Endothelial cell of umbilical vein (primary cell): ENCODE results near the gene SGPP1. TPM values are rescaled to one million over a fixed set of nuclear protein-coding genes. Genes with fewer than 3 reads are reported as not detected.

Experiments
- BruUV-seq: library from RNA; stranded (reverse); fragments of 400-500 nt; replicated peaks from 2 replicates; lab custom pipeline; 2021; lab: Mats Ljungman, UMichigan
- CTCF ChIA-PET: fragments of 300-600, 350-600 bp; sonication (Branson Sonifier 250); formaldehyde crosslinking; loops from one replicate; lab custom pipeline; 2021; ENCODE audit warnings: antibody characterized with exemption, inconsistent platforms; lab: Charles Lee
- POLR2A ChIA-PET: fragments of 300-600, 350-600 bp; sonication (Branson Sonifier 250); formaldehyde crosslinking; loops from one replicate; lab custom pipeline; 2021; ENCODE audit warnings: antibody characterized with exemption, inconsistent platforms; lab: Charles Lee
- DNase-seq: peaks from one replicate; pipeline ENCODE4 v3.0.0-alpha.2; 2011; ENCODE audit warnings: low read depth, low spot score
- FAIRE-seq: peaks from 2 replicates; lab custom pipeline; 2011; peaks lifted over from hg19 to GRCh38; lab: Jason Lieb, UNC
- H2AFZ ChIP-seq: 2 replicates; pipeline ENCODE4 v1.6.0; 2012; ENCODE audit warnings: low read depth, low read length, control low read depth, inconsistent platforms
- H3K27ac ChIP-seq: 2 replicates; pipeline ENCODE4 v1.5.1; 2011; ENCODE audit warnings: low read depth, mild to moderate bottlenecking, control low read depth, low read length, moderate library complexity; ENCODE audit not compliant: insufficient read depth
- H3K27me3 ChIP-seq, 2 experiments: 2 replicates each; pipeline versions ENCODE4 v1.6.0 to v1.6.1; 2011; ENCODE audit warnings: low read length in 2 of 2, mixed read lengths in 1 of 2; ENCODE audit not compliant: control insufficient read depth in 2 of 2, insufficient read depth in 2 of 2
- H3K36me3 ChIP-seq, 2 experiments: 2 replicates in 1 of 2; 3 replicates in 1 of 2; pipeline ENCODE4 v1.5.1; 2011; ENCODE audit warnings: low read length in 2 of 2, mild to moderate bottlenecking in 1 of 2, moderate library complexity in 1 of 2; ENCODE audit not compliant: control insufficient read depth in 2 of 2, insufficient read depth in 2 of 2; ENCODE audit errors: extremely low read depth in 1 of 2
- H3K4me1 ChIP-seq: 3 replicates; pipeline ENCODE4 v1.5.1; 2011; ENCODE audit warnings: mild to moderate bottlenecking, low read length; ENCODE audit not compliant: control insufficient read depth, insufficient read depth; ENCODE audit errors: extremely low read depth
- H3K4me2 ChIP-seq: 2 replicates; pipeline ENCODE4 v1.6.1; 2011; ENCODE audit warnings: low read length, control low read depth, mixed read lengths; ENCODE audit not compliant: insufficient read depth
- H3K4me3 ChIP-seq, 3 experiments: fragments of 200-600 bp in 1 of 3; sonication (generic), shearing (Covaris generic) in 1 of 3; replicated peaks in 1 of 3; 2 replicates each; pipeline ENCODE4 v1.5.1; 2011 to 2016; ENCODE audit warnings: control low read depth in 3 of 3, low read length in 3 of 3, mild to moderate bottlenecking in 2 of 3, inconsistent platforms in 1 of 3, low read depth in 1 of 3, moderate library complexity in 1 of 3; ENCODE audit not compliant: insufficient read depth in 1 of 3
- H3K79me2 ChIP-seq: 2 replicates; pipeline ENCODE4 v1.6.0; 2012; ENCODE audit warnings: low read length, inconsistent platforms; ENCODE audit not compliant: control insufficient read depth, insufficient read depth
- H3K9ac ChIP-seq: replicated peaks from 2 replicates; pipeline ENCODE3; 2011; ENCODE audit warnings: low read length, control low read depth; ENCODE audit not compliant: insufficient read depth; ENCODE audit errors: extremely low read depth
- H3K9me1 ChIP-seq: replicated peaks from 3 replicates; pipeline ENCODE4 v1.6.0; 2011; ENCODE audit warnings: mild to moderate bottlenecking, low read length; ENCODE audit not compliant: control insufficient read depth, insufficient read depth; ENCODE audit errors: extremely low read depth
- H3K9me3 ChIP-seq: replicated peaks from 2 replicates; pipeline ENCODE4 v1.5.1; 2012; ENCODE audit warnings: low read length, inconsistent platforms; ENCODE audit not compliant: control insufficient read depth, insufficient read depth
- H4K20me1 ChIP-seq: replicated peaks from 2 replicates; pipeline ENCODE3; 2011; ENCODE audit warnings: mild to moderate bottlenecking, low read length; ENCODE audit not compliant: control insufficient read depth, insufficient read depth; ENCODE audit errors: extremely low read depth
- CTCF ChIP-seq, 2 donors: IDR thresholded peaks; 1 replicate in 1 of 2; 2 replicates in 1 of 2; pipeline ENCODE4 v1.5.1; 2011; ENCODE audit warnings: low read length in 2 of 2, mild to moderate bottlenecking in 2 of 2, moderate library complexity in 2 of 2, control low read depth in 1 of 2, inconsistent platforms in 1 of 2, low read depth in 1 of 2; ENCODE audit not compliant: insufficient read depth in 1 of 2; ENCODE audit errors: extremely low read depth in 1 of 2
- EZH2 ChIP-seq: IDR thresholded peaks from 2 replicates; pipeline ENCODE4 v1.6.1; 2012; ENCODE audit warnings: borderline replicate concordance, low read depth, mild to moderate bottlenecking, moderate library complexity, low read length, inconsistent platforms; ENCODE audit not compliant: severe bottlenecking
- FOS ChIP-seq: IDR thresholded peaks from 2 replicates; pipeline ENCODE4 v1.6.1; 2011; ENCODE audit warnings: mild to moderate bottlenecking, low read length, moderate library complexity, borderline replicate concordance; ENCODE audit not compliant: insufficient read depth
- GATA2 ChIP-seq: IDR thresholded peaks from 2 replicates; pipeline ENCODE4 v1.7.0; 2011; ENCODE audit warnings: low read depth, mild to moderate bottlenecking, moderate library complexity, mixed read lengths, low read length; ENCODE audit not compliant: insufficient read length, insufficient read depth
- JUN ChIP-seq: IDR thresholded peaks from 2 replicates; pipeline ENCODE4 v1.6.1; 2011; ENCODE audit warnings: borderline replicate concordance, low read depth; ENCODE audit not compliant: insufficient read length, insufficient read depth
- MAX ChIP-seq: IDR thresholded peaks from 2 replicates; pipeline ENCODE4 v1.6.1; 2011; ENCODE audit not compliant: insufficient read depth, insufficient read length
- MYC ChIP-seq: IDR thresholded peaks from one replicate; pipeline ENCODE4 v1.6.1; 2011; ENCODE audit warnings: mild to moderate bottlenecking, low read depth, low read length
- POLR2A ChIP-seq: IDR thresholded peaks from 2 replicates; pipeline ENCODE4 v1.6.1; 2012; ENCODE audit warnings: low read depth, mild to moderate bottlenecking, control low read depth, low read length
- POLR2AphosphoS5 ChIP-seq: IDR thresholded peaks from 2 replicates; pipeline ENCODE4 v1.6.1; 2012; ENCODE audit warnings: low read depth, mild to moderate bottlenecking, control low read depth, low read length, moderate library complexity; ENCODE audit not compliant: insufficient read depth
- dilution Hi-C: fragments of 300-500 bp; cut with MboI; formaldehyde crosslinking; loops from one replicate; pipeline ENCODE4 v1.15.0; 2019; ENCODE audit warnings: low sequenced_read_pairs; ENCODE audit not compliant: extremely low pct_ligation_motif_present
- intact Hi-C: fragments of 100-400 bp; cut with micrococcal nuclease; formaldehyde crosslinking; loops from one replicate; pipeline ENCODE4 v1.10.0; 2022
- polyA plus RNA-seq, 4 experiments: library from polyadenylated mRNA; depleted of rRNA in 3 of 4; stranded (reverse) in 3 of 4; unstranded in 1 of 4; fragments of >200 nt; gene quantifications; 2 replicates each; pipeline versions ENCODE4 v1.2.1 to v1.2.3, GENCODE V29; 2011 to 2012; ENCODE audit warnings: missing spikeins in 1 of 4
- total RNA-seq: library from RNA; stranded (reverse); gene quantifications from 2 replicates; pipeline ENCODE4 v1.2.3, GENCODE V29; 2021

SGPP1 gene
- total and polyA plus RNA-seq, 2 donors (not counting 3 experiments of a cell fraction or from before 2014, with no cell fraction given): 6.2 to 7.9 TPM

GRCh38 chr14:63745858-63746425, 18.1 kb upstream of the SGPP1 start:
- no peaks in the 10 kb centered on the region for H4K20me1 ChIP-seq
- no peak overlapping the region for H3K27ac ChIP-seq
- DNase-seq (no peak), FAIRE-seq (no peak)
- no peak overlapping the region for H3K9ac ChIP-seq
- dilution Hi-C loops: no loop called here
- ChIA-PET CTCF (interaction anchor here (1.5 to 2.8 kb wide), 2 partner anchors 24 to 357 kb away, joined by 3 to 10 read pairs; no protein-coding TSS in a partner anchor), POLR2A (no interaction called here)
- H3K36me3 ChIP-seq: no peaks in the 10 kb centered on the region
- TF ChIP-seq GATA2: no peak
- no peak for TF ChIP-seq MYC
- no peak for TF ChIP-seq POLR2A
- TF ChIP-seq MAX: no peak
- TF ChIP-seq CTCF (IDR thresholded peaks at IDR 0.05; ENCODE audit: extremely low read depth in 1 of 2, insufficient read depth in 1 of 2, low read depth in 1 of 2, low read length in 2 of 2): no peak
- TF ChIP-seq EZH2: no peak
- no peak for TF ChIP-seq JUN
- no peak for TF ChIP-seq POLR2AphosphoS5
- no peak for TF ChIP-seq FOS
- no peak overlapping the region for H3K4me3 ChIP-seq
- no peaks in the 10 kb centered on the region for H3K4me1 ChIP-seq
- H3K9me1 ChIP-seq: no peaks in the 10 kb centered on the region
- peaks cover 0 to 4% of the 10 kb centered on the region in 2 experiments for H3K27me3 ChIP-seq
- H2AFZ ChIP-seq: no peak overlapping the region
- intact Hi-C loops: no loop called here
- no peaks in the 10 kb centered on the region for H3K79me2 ChIP-seq
- no peak overlapping the region for H3K4me2 ChIP-seq
- no TSS peak for BruUV-seq
- no peaks in the 10 kb centered on the region for H3K9me3 ChIP-seq
